Right lobe of liver (tissue), 6 donors: ENCODE measurements around the gene RICTOR. TPM values are rescaled to one million over a fixed set of nuclear protein-coding genes. Genes with fewer than 3 reads are reported as not detected.

Source experiments
- ATAC-seq, 4 donors: fragments of 200-7000 bp; cut with Tn5 transposase; one replicate each; pipeline ENCODE4 v1.9.1; 2020; ENCODE audit warnings: mild to moderate bottlenecking in 4 of 4, moderate library complexity in 4 of 4
- DNase-seq, 3 donors: peaks; one replicate each; pipeline ENCODE4 v3.0.0-alpha.2; 2020
- H3K27ac ChIP-seq, 3 donors: fragments of 200-600 bp; one replicate each; pipeline ENCODE4 v1.8.0; 2022
- H3K27me3 ChIP-seq, 2 donors: fragments of 200-600 bp; one replicate each; pipeline ENCODE4 v1.8.0; 2022
- H3K36me3 ChIP-seq, 4 donors: fragments of 200-600 bp; sonication (generic) in 1 of 4; one replicate each; pipeline versions ENCODE4 v1.5.1 to v1.8.0; 2017 to 2022; ENCODE audit warnings: control low read depth in 1 of 4
- H3K4me1 ChIP-seq, 4 donors: fragments of 200-600 bp; sonication (generic) in 1 of 4; one replicate each; pipeline versions ENCODE4 v1.5.1 to v1.8.0; 2017 to 2022; ENCODE audit warnings: control low read depth in 1 of 4
- H3K4me3 ChIP-seq, 3 donors: fragments of 200-600 bp; one replicate each; pipeline ENCODE4 v1.8.0; 2022
- H3K9me3 ChIP-seq, 4 donors: fragments of 200-600 bp; sonication (generic) in 1 of 4; one replicate each; pipeline versions ENCODE4 v1.5.1 to v1.8.0; 2017 to 2022; ENCODE audit warnings: control low read depth in 1 of 4
- CTCF ChIP-seq, 4 donors: fragments of 200-600 bp in 3 of 4; fragments of 450-650 bp in 1 of 4; IDR thresholded peaks; one replicate each; pipeline versions ENCODE4 v1.5.1 to v1.8.0; 2016 to 2022; ENCODE audit warnings: antibody characterized with exemption in 4 of 4, mild to moderate bottlenecking in 2 of 4
- POLR2A ChIP-seq: fragments of 450-650 bp; IDR thresholded peaks from one replicate; pipeline ENCODE4 v1.6.1; 2017; ENCODE audit warnings: antibody characterized with exemption, mild to moderate bottlenecking
- WGBS: methylation state at CpG from one replicate; pipeline ENCODE4 v1.1.6; 2018; ENCODE audit warnings: low coverage, low lambda C conversion rate; ENCODE audit not compliant: insufficient coverage; ENCODE audit errors: missing lambda C conversion rate; 5-methylcytosine and 5-hydroxymethylcytosine counted together
- intact Hi-C, 2 donors: fragments of 100-400 bp; cut with DNase I; formaldehyde crosslinking; loops; one replicate each; pipeline versions ENCODE4 v1.11.2 to v1.14.1; 2022
- total RNA-seq, 6 experiments: library from RNA; depleted of rRNA in 2 of 6; stranded (reverse); fragments of >200 nt in 2 of 6; fragmentation: NEBNext Ultra II Directional in 3 of 6; extraction: Animal tissue kit (Norgen Biotek cat#: 25700) in 3 of 6; gene quantifications; one replicate each; pipeline versions ENCODE4 v1.1.0 to v1.2.4, GENCODE V29; 2016 to 2023
- donor health status: DM: no; HTN: yes; CAD: no.
- donor health status: DM: no; HTN: no; CAD: no.
- donor health status: DM: no; HTN: no; CAD: no.
- donor health status: DM: no; HTN: yes; CAD: no.
- donor health status: DM: no; HTN: yes; CAD: no.

Gene RICTOR
- total RNA-seq, 6 experiments from 2014 or later, result 9.8 to 19.2 (median 14.6) TPM

- H3K4me1 ChIP-seq, result no peaks in the 10 kb centered on the region
- H3K36me3 ChIP-seq, result no peaks in the 10 kb centered on the region
- no peak for ATAC-seq
- TF ChIP-seq POLR2A (no peak), CTCF (IDR thresholded peaks at IDR 0.05) (no peak)
- no peaks in the 10 kb centered on the region for H3K27me3 ChIP-seq
- H3K27ac ChIP-seq, result no peak overlapping the region
- H3K4me3 ChIP-seq, result no peak overlapping the region
- 80% methylated on average over 3 of the region's 3 CpGs for whole genome bisulfite sequencing
- H3K9me3 ChIP-seq, result no peaks in the 10 kb centered on the region
- intact Hi-C loops, result no loop called here
- DNase-seq, result no peak
Measured at GRCh38 chr5:39116344-39117170, 42.4 kb upstream of the RICTOR start.

- WGBS, result 76% methylated on average over 5 of the region's 5 CpGs
- no peaks in the 10 kb centered on the region for H3K27me3 ChIP-seq
- H3K4me3 ChIP-seq, result no peak overlapping the region
- ATAC-seq (no peak), DNase-seq (no peak)
- no peaks in the 10 kb centered on the region for H3K36me3 ChIP-seq
- H3K27ac ChIP-seq, result no peak overlapping the region
- intact Hi-C loops, result no loop called here
- H3K9me3 ChIP-seq, result no peaks in the 10 kb centered on the region
- no peaks in the 10 kb centered on the region for H3K4me1 ChIP-seq
- TF ChIP-seq CTCF (IDR thresholded peaks at IDR 0.05) (no peak), POLR2A (no peak)
Measured at GRCh38 chr5:39115644-39116343, 41.6 kb upstream of the RICTOR start.

GRCh38 chr5:39114155-39114554, 40.0 kb upstream of the RICTOR start:
- WGBS, result 82% methylated on average over 4 of the region's 4 CpGs
- H3K4me3 ChIP-seq, result no peak overlapping the region
- TF ChIP-seq CTCF (IDR thresholded peaks at IDR 0.05), result no peak
- no peak for TF ChIP-seq POLR2A
- H3K27me3 ChIP-seq, result no peaks in the 10 kb centered on the region
- intact Hi-C loops, result no loop called here
- H3K4me1 ChIP-seq, result no peaks in the 10 kb centered on the region
- no peaks in the 10 kb centered on the region for H3K36me3 ChIP-seq
- no peaks in the 10 kb centered on the region for H3K9me3 ChIP-seq
- ATAC-seq (no peak), DNase-seq (no peak)
- no peak overlapping the region for H3K27ac ChIP-seq

- 68% methylated on average over 4 of the region's 4 CpGs for WGBS
Measured at GRCh38 chr5:39113354-39113953, 39.3 kb upstream of the RICTOR start.

More at GRCh38 chr5:39113354-39113953, 39.3 kb upstream of the RICTOR start:
- Histone ChIP-seq H3K27me3 (no peaks in the 10 kb centered on the region), H3K9me3 (no peaks in the 10 kb centered on the region), H3K4me1 (no peaks in the 10 kb centered on the region), H3K4me3 (no peak overlapping the region), H3K36me3 (no peaks in the 10 kb centered on the region), H3K27ac (no peak overlapping the region)
- DNase-seq, result no peak
- no peak for ATAC-seq
- intact Hi-C loops, result no loop called here
- TF ChIP-seq CTCF (IDR thresholded peaks at IDR 0.05), result no peak
- TF ChIP-seq POLR2A, result no peak
